Measurements from ENCODE around the gene SLAMF6.
"Not testable (repeated sequence)": the region's sequence is repeated elsewhere in the genome, so short reads cannot be mapped to it uniquely, and the experiment has no call there.

The SLAMF6 gene

GRCh38 chr1:160541622-160542302 is 18.7 kb upstream of the SLAMF6 start:
- no peak for DNase-seq

- no peak for DNase-seq
Measured at GRCh38 chr1:160540859-160541233, 17.8 kb upstream of the SLAMF6 start.

- DNase-seq, result no peak
Measured at GRCh38 chr1:160539990-160540858, 17.2 kb upstream of the SLAMF6 start.

GRCh38 chr1:160539684-160539989 is 16.6 kb upstream of the SLAMF6 start:
- DNase-seq, result no peak

- DNase-seq, result no peak
Measured at GRCh38 chr1:160538985-160539651, 16.1 kb upstream of the SLAMF6 start.

GRCh38 chr1:160537714-160538665 is 14.9 kb upstream of the SLAMF6 start:
- no peak for DNase-seq

GRCh38 chr1:160534823-160535605 is 12.0 kb upstream of the SLAMF6 start:
- DNase-seq, result no peak

- not testable (repeated sequence) for DNase-seq
Measured at GRCh38 chr1:160532557-160532813, 9.4 kb upstream of the SLAMF6 start.

- DNase-seq, result not testable (repeated sequence)
Measured at GRCh38 chr1:160531809-160532556, 8.9 kb upstream of the SLAMF6 start.

- DNase-seq, result not testable (repeated sequence)
Measured at GRCh38 chr1:160529401-160529952, 6.4 kb upstream of the SLAMF6 start.

GRCh38 chr1:160523789-160524188 is 734 bp upstream of the SLAMF6 start:
- DNase-seq, result not testable (repeated sequence)

GRCh38 chr1:160522136-160522535 is 919 bp downstream of the SLAMF6 start:
- DNase-seq, result no peak

GRCh38 chr1:160521554-160521953 is 1.5 kb downstream of the SLAMF6 start:
- DNase-seq, result no peak

GRCh38 chr1:160520999-160521398 is 2.1 kb downstream of the SLAMF6 start:
- no peak for DNase-seq

- DNase-seq, result no peak
Measured at GRCh38 chr1:160520582-160520981, 2.5 kb downstream of the SLAMF6 start.

GRCh38 chr1:160519642-160520435 is 3.2 kb downstream of the SLAMF6 start:
- DNase-seq, result no peak

GRCh38 chr1:160517519-160517918 is 5.5 kb downstream of the SLAMF6 start:
- DNase-seq, result not testable (repeated sequence)

- DNase-seq, result not testable (repeated sequence)
Measured at GRCh38 chr1:160515908-160516307, 7.1 kb downstream of the SLAMF6 start.

- no peak for DNase-seq
Measured at GRCh38 chr1:160504651-160505050, 18.4 kb downstream of the SLAMF6 start.

GRCh38 chr1:160503087-160503486 is 20.0 kb downstream of the SLAMF6 start:
- no peak for DNase-seq

Data from fibroblast of skin of right biceps (primary cell).